ENCODE data around the gene ANKS4B. TPM values are rescaled to one million over a fixed set of nuclear protein-coding genes. Genes with fewer than 3 reads are reported as not detected.

Gene ANKS4B
- total RNA-seq, 4 donors from 2014 or later, result not detected

DNA sequence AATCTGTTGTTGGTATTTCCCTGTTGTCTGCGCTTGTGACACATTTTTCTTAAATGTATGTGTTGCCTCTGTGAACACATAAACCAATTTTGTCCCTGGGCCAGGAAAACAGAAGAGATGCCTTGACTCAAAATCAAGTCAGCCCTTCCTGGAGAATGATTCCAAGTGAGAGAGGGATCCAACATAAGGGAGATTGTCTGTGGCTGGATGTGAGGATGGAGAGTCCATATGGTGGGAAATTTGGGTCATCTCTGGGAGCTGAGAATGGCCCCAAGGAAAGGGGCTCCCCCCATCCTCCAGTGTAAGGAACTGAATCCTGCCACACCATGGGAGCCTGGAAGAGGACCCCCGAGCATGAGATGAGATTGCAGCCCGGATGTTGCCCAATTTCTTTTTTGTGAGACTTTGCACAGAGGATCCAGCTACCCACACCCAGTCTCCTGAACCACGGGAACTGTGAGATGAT lies 31.1 kb downstream of the ANKS4B start:
- TF ChIP-seq, protein P1, sequence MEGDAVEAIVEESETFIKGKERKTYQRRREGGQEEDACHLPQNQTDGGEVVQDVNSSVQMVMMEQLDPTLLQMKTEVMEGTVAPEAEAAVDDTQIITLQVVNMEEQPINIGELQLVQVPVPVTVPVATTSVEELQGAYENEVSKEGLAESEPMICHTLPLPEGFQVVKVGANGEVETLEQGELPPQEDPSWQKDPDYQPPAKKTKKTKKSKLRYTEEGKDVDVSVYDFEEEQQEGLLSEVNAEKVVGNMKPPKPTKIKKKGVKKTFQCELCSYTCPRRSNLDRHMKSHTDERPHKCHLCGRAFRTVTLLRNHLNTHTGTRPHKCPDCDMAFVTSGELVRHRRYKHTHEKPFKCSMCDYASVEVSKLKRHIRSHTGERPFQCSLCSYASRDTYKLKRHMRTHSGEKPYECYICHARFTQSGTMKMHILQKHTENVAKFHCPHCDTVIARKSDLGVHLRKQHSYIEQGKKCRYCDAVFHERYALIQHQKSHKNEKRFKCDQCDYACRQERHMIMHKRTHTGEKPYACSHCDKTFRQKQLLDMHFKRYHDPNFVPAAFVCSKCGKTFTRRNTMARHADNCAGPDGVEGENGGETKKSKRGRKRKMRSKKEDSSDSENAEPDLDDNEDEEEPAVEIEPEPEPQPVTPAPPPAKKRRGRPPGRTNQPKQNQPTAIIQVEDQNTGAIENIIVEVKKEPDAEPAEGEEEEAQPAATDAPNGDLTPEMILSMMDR (IDR thresholded peaks at IDR 0.05; ENCODE audit: low read depth), result no peak

DNA sequence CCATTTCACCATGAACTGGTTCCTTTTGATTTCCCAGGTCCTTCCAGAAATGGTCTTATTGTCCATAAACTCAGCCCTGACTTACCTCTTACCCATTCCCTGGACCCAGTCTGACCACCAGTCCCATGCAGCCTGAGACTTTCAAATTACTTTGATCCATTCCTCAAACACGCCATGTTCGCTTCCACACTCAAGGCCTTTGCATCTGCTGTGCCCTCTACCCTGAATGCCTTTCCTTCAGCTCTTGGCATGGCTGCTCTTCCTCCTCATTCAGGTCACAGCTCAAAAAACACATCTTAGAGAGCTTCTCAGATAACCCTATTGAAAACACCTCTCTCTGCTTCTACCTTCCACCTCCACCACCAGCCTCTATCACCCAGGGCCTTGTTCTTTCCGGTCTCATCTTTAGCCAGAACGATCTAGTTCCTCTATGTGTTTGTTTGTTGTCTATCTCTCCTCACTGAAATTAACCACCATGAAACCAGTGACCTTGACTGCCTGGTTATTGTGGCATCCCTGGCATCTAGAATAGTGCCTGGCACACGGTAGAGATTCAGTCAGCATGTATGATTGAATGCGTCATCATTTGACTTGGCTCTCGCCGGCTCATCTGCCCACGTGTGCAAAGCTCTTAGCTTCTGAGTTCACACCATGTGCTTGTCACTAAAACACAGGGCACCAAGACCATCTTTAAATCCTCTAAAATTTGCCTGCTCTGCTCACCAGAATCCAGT lies 31.8 kb downstream of the ANKS4B start:
- TF ChIP-seq, protein P1 (IDR thresholded peaks at IDR 0.05; ENCODE audit: low read depth), result no peak

DNA sequence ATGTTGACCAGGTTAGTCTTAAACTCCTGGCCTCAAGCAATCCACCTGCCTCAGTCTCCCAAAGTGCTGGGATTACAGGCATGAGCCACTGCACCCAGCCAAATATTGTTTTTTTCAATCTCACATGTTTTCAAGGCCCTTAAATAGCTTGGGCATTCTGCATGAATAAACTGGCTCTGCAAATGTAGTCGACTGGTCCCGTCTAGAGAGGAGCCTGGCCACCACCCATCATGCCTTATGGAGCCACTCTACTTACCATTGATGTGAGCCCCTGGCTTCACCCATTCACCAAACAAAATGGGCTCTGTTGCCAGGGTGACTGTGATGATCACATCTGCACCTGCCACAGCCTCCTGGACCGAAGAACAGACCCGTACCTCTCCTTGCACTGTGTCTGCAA lies 33.8 kb downstream of the ANKS4B start:
- TF ChIP-seq, protein P1 (IDR thresholded peaks at IDR 0.05; ENCODE audit: low read depth), result no peak

DNA sequence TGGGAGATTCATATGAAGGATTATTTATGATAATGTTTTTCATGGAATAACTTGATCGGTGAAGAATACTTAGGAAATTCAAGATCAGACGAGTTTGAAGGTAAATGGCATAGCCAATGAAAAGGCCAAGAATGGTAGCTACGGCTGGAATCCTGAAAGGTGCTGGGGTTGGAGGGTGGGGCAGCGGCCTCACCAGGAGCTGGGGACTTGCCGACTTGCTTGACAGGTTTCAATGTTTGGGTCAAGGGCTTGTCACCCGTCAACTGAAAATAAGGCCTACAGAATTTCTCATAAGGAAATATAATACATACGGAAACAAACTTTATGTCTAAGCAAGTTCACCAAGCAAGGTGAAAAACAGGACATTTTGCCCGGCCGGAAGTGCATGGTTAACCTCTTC lies 34.7 kb downstream of the ANKS4B start:
- TF ChIP-seq, protein P1 (IDR thresholded peaks at IDR 0.05; ENCODE audit: low read depth), result no peak

DNA sequence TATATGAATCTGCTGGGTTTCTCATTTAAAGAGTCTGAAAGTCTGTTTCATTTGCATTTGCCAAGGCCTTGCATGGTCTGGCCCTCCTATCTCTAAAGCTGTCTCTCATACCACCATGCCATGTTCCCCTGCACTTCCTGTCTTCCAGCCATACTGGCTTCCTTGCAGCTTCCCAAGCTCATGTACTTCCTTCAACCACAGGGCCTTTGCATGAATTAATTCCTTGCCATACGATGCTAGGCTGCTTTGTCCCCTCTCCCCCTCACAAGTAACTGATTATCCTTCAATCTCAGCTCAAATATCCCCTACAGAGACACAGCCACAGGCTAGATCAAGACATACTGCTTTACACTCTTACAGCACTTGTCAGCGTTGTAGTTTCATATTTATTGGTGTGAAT lies 38.8 kb downstream of the ANKS4B start:
- TF ChIP-seq, protein P1 (IDR thresholded peaks at IDR 0.05; ENCODE audit: low read depth), result no peak

DNA sequence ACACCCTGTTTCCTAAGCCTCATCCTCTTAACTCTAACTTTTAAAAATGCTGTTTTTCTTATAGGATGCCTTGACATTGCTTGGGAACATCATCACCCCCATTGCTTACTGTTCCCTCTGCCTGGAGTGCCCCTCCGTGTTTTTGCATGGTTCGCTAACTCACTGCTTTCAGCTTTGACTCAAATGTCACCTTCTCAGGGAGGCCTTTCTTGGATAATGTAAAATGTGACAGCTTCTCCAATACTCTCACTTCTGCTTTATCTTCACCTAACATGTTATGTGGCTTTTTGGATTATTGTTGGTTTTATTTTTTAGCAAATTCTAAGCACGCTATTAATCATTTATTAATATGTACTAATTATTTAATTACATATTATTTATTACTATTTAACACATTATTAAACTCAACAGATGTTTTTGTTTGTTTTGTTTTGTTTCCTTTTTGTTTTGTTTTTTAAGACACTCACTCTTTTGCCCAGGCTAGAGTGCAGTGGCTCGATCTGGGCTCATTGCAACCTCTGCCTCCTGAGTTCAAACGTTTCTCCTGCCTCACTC lies 40.8 kb downstream of the ANKS4B start:
- TF ChIP-seq, protein P1 (IDR thresholded peaks at IDR 0.05; ENCODE audit: low read depth), result no peak

DNA sequence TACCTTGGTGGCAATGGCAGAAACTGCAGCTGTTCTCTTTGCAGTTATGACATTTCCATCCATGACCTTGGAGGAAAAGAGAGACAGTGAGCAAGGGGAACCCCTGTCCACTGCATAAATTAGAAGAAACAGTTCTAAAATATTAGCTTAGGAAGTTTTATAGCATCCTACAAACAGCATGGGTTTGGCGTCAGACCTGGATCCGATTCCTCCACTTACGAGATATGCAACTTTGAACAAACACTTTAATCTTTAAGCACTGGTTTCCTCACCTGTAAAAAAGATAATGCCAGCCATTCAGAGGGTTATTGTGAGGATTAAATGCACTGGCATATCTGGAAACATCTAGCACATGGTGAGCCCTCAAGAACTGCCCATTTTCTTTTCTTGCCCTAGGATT lies 42.0 kb downstream of the ANKS4B start:
- TF ChIP-seq, protein P1 (IDR thresholded peaks at IDR 0.05; ENCODE audit: low read depth), result no peak
